Hepatocyte (in vitro differentiated cells): ENCODE results near the gene WNK1.

Source experiments
- EZH2phosphoT487 ChIP-seq: fragments of 200-600 bp; sonication (generic); IDR thresholded peaks from one replicate; pipeline ENCODE4 v1.6.1; 2018; ENCODE audit warnings: antibody characterized with exemption, mild to moderate bottlenecking, low read depth, moderate library complexity; ENCODE audit not compliant: unreplicated experiment, severe bottlenecking
- TF ChIP-seq, protein P1 (sequence below): fragments of 200-600 bp; sonication (generic); IDR thresholded peaks from 2 replicates; pipeline ENCODE4 v1.5.1; 2016; ENCODE audit warnings: antibody characterized with exemption, mild to moderate bottlenecking; ENCODE audit not compliant: poor library complexity

- TF ChIP-seq, protein P1, sequence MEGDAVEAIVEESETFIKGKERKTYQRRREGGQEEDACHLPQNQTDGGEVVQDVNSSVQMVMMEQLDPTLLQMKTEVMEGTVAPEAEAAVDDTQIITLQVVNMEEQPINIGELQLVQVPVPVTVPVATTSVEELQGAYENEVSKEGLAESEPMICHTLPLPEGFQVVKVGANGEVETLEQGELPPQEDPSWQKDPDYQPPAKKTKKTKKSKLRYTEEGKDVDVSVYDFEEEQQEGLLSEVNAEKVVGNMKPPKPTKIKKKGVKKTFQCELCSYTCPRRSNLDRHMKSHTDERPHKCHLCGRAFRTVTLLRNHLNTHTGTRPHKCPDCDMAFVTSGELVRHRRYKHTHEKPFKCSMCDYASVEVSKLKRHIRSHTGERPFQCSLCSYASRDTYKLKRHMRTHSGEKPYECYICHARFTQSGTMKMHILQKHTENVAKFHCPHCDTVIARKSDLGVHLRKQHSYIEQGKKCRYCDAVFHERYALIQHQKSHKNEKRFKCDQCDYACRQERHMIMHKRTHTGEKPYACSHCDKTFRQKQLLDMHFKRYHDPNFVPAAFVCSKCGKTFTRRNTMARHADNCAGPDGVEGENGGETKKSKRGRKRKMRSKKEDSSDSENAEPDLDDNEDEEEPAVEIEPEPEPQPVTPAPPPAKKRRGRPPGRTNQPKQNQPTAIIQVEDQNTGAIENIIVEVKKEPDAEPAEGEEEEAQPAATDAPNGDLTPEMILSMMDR = no peak
- no peak for TF ChIP-seq EZH2phosphoT487
These were observed 158.0 kb downstream of the WNK1 start for GRCh38 chr12:910416-910815.
